Karpas-422 (cell line): ENCODE results near the gene FAM83G. TPM values are rescaled to one million over a fixed set of nuclear protein-coding genes. Genes with fewer than 3 reads are reported as not detected.

Experiments used
- DNase-seq: peaks from one replicate; pipeline ENCODE4 v3.0.0-alpha.2; 2015
- H2AFZ ChIP-seq: fragments of 200-600 bp; sonication (generic); 2 replicates; pipeline ENCODE4 v1.6.1; 2014; ENCODE audit warnings: antibody characterized with exemption, low read length, mixed read lengths
- H3K27ac ChIP-seq: fragments of 200-600 bp; sonication (generic); 2 replicates; pipeline ENCODE4 v1.5.1; 2014; ENCODE audit warnings: mild to moderate bottlenecking, low read length, moderate library complexity
- H3K27me3 ChIP-seq: fragments of 200-600 bp; sonication (generic); 2 replicates; pipeline ENCODE4 v1.6.1; 2014; ENCODE audit warnings: low read length, mixed read lengths
- H3K36me3 ChIP-seq: fragments of 200-600 bp; sonication (generic); 2 replicates; pipeline ENCODE4 v1.6.1; 2014; ENCODE audit warnings: low read length, mixed read lengths; ENCODE audit not compliant: insufficient read depth
- H3K4me1 ChIP-seq: fragments of 200-600 bp; sonication (generic); 2 replicates; pipeline ENCODE4 v1.6.1; 2014; ENCODE audit warnings: mild to moderate bottlenecking, low read length, mixed read lengths
- H3K4me2 ChIP-seq: fragments of 200-600 bp; sonication (generic); 2 replicates; pipeline ENCODE4 v1.6.1; 2014; ENCODE audit warnings: low read length, low read depth, mild to moderate bottlenecking; ENCODE audit not compliant: poor library complexity, severe bottlenecking
- H3K4me3 ChIP-seq: fragments of 200-600 bp; sonication (generic); 2 replicates; pipeline ENCODE4 v1.5.1; 2014; ENCODE audit warnings: mild to moderate bottlenecking, antibody characterized with exemption, low read length, mixed read lengths
- H3K79me2 ChIP-seq: fragments of 200-600 bp; sonication (generic); 2 replicates; pipeline ENCODE4 v1.6.1; 2014; ENCODE audit warnings: mild to moderate bottlenecking, low read length, mixed read lengths
- H3K9ac ChIP-seq: fragments of 200-600 bp; sonication (generic); 2 replicates; pipeline ENCODE4 v1.6.0; 2014; ENCODE audit warnings: low read length
- H3K9me2 ChIP-seq: fragments of 200-600 bp; sonication (generic), shearing (Covaris generic); replicated peaks from 2 replicates; pipeline ENCODE4 v1.6.0; 2014; ENCODE audit warnings: mild to moderate bottlenecking, low read length, moderate library complexity; ENCODE audit not compliant: insufficient read depth
- H3K9me3 ChIP-seq: fragments of 300-700, 200-600 bp; sonication (generic); 2 replicates; pipeline ENCODE4 v1.6.1; 2014; ENCODE audit warnings: low read length, mixed read lengths
- H4K20me1 ChIP-seq: fragments of 200-600 bp; sonication (generic); 2 replicates; pipeline ENCODE4 v1.6.1; 2014; ENCODE audit warnings: mild to moderate bottlenecking, antibody characterized with exemption, low read length, low read depth; ENCODE audit not compliant: insufficient read depth
- total RNA-seq: library from RNA; depleted of rRNA; stranded (reverse); fragments of >200 nt; shearing (Covaris generic); gene quantifications from 2 replicates; pipeline ENCODE4 v1.2.3, GENCODE V29; 2014; ENCODE audit warnings: low replicate concordance

FAM83G gene
- total RNA-seq, 1 experiment from 2014 or later: 9.2 TPM

DNA sequence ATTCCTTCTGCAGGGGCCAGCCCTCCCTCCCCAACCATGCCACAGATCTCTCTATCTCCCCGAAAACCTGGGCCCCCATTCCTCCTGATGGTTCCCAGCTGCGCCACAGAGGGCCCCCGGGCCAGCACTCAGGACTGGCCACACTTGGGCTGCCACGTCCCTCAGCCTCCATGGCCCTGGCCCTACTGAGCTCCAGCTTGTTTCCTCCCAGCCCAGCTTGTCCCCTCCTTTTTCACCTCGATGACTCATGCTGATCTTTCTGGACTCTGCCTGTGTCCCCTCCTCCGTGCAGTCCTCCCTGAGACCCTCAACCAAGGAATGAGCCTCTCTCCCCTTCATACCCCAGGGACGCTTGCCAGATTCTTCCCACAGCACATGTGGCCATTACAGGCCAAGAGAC, 10.9 kb upstream of the FAM83G start:
- Histone ChIP-seq H3K4me2 (no peak overlapping the region), H3K4me3 (no peak overlapping the region), H3K9me2 (no peaks in the 10 kb centered on the region), H3K27ac (no peak overlapping the region), H2AFZ (no peak overlapping the region), H3K9me3 (no peaks in the 10 kb centered on the region), H4K20me1 (no peaks in the 10 kb centered on the region), H3K9ac (no peak overlapping the region), H3K4me1 (no peaks in the 10 kb centered on the region; the same call in 1 of the 2 replicates), H3K36me3 (no peaks in the 10 kb centered on the region), H3K27me3 (no peaks in the 10 kb centered on the region), H3K79me2 (no peaks in the 10 kb centered on the region)
- no peak for DNase-seq

DNA sequence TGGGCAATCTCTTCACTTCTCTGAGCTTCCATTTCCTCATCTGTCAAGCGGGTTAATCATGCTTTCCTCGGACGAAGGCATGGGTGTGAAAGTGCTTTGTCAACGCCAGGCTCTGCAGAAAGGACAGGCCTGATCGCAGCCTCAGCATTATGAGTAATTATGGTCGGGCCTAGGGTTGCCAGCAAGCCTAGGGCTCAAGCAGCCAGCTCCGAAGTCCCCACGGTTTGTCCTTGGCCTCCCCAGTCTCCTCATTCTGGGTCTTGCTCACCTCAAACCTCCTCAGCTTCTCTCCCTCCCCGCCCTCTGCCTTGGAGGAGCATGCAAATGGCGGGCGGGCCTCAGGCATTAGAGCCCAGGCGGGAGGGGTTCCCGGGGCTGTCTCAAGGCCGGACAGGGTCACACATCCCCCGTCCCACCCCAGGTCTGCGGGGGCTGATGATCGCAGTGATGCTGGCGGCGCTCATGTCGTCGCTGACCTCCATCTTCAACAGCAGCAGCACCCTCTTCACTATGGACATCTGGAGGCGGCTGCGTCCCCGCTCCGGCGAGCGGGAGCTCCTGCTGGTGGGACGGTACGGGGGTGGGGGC, 10.2 kb upstream of the FAM83G start:
- no peaks in the 10 kb centered on the region for H3K79me2 ChIP-seq
- H4K20me1 ChIP-seq: no peaks in the 10 kb centered on the region
- peak; percentile 50 for DNase-seq
- no peak overlapping the region for H3K9ac ChIP-seq
- H2AFZ ChIP-seq: no peak overlapping the region
- no peaks in the 10 kb centered on the region for H3K9me3 ChIP-seq
- no peaks in the 10 kb centered on the region; the same call in 1 of the 2 replicates for H3K4me1 ChIP-seq
- H3K27ac ChIP-seq: no peak overlapping the region
- no peaks in the 10 kb centered on the region for H3K36me3 ChIP-seq
- no peak overlapping the region for H3K4me3 ChIP-seq
- H3K4me2 ChIP-seq: no peak overlapping the region
- H3K27me3 ChIP-seq: no peaks in the 10 kb centered on the region
- H3K9me2 ChIP-seq: no peaks in the 10 kb centered on the region

DNA sequence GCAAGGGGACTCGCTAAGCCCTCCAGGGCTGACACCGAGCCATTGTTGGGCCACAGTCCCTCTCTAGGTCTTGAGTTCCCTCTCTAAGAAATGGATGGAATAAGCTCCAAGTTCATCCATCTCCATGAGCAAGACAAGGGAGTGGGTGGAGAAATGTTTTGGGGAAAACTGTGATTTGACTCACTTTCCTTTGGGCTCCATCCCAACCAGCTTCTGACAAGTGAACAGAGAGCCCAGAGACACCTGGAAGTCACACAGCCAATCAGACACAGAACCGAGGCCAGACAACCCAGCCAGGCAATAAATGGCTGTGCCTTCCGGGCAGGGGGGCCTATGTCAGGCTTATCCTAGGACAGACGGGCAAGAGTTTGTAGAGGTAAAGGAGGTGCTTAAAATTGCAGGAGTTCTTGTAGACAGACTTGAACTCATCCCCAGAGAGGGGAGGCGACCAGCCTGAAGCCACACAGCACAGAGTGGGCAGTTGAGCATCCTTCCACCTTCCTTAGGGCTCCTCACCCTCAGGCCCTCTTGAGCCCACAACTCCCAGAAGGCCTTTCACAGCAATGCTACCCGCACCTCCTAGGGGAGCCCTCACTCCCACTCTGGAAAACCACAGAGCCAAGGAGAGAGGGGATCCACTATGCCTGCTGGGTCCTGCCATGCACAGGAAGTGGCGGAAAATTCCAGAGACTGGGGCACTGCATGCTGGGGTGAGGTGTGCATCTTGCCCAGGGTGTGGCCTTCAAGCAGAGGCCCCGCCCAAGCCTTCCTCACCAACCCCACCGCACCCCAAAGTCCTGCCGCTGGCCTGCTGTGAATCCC, 9.5 kb upstream of the FAM83G start:
- H3K4me2 ChIP-seq: no peak overlapping the region
- H3K9ac ChIP-seq: no peak overlapping the region
- H3K36me3 ChIP-seq: no peaks in the 10 kb centered on the region
- H3K27ac ChIP-seq: no peak overlapping the region
- no peaks in the 10 kb centered on the region for H3K9me3 ChIP-seq
- H2AFZ ChIP-seq: no peak overlapping the region
- no peaks in the 10 kb centered on the region for H3K4me1 ChIP-seq
- DNase-seq: no peak
- H3K27me3 ChIP-seq: no peaks in the 10 kb centered on the region
- H3K4me3 ChIP-seq: no peak overlapping the region
- H3K9me2 ChIP-seq: no peaks in the 10 kb centered on the region
- H4K20me1 ChIP-seq: no peaks in the 10 kb centered on the region
- no peaks in the 10 kb centered on the region for H3K79me2 ChIP-seq

DNA sequence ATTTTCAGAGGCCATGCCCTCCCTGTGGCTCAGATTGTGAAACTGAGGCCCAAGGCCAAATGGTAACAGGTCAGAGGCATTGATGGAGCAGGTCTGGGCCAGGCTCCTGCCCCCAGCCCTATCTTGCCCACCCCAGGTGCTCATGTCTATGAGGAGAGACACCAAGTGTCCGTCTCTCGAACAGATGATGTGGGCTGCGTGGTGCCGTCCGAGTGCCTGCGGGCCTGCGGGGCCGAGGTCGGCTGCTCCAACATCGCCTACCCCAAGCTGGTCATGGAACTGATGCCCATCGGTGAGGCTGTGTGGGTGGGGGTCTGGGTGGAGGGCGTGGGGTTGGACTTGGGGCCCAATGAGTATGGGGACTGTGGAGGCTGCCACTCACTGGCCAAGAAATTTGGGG, 8.7 kb upstream of the FAM83G start:
- H3K9ac ChIP-seq: no peak overlapping the region
- no peaks in the 10 kb centered on the region for H3K27me3 ChIP-seq
- no peak overlapping the region for H2AFZ ChIP-seq
- no peaks in the 10 kb centered on the region for H3K9me3 ChIP-seq
- no peak overlapping the region for H3K27ac ChIP-seq
- H4K20me1 ChIP-seq: no peaks in the 10 kb centered on the region
- DNase-seq: no peak
- no peaks in the 10 kb centered on the region for H3K9me2 ChIP-seq
- H3K36me3 ChIP-seq: no peaks in the 10 kb centered on the region
- no peak overlapping the region for H3K4me2 ChIP-seq
- H3K4me3 ChIP-seq: no peak overlapping the region
- no peaks in the 10 kb centered on the region for H3K79me2 ChIP-seq
- no peaks in the 10 kb centered on the region for H3K4me1 ChIP-seq

DNA sequence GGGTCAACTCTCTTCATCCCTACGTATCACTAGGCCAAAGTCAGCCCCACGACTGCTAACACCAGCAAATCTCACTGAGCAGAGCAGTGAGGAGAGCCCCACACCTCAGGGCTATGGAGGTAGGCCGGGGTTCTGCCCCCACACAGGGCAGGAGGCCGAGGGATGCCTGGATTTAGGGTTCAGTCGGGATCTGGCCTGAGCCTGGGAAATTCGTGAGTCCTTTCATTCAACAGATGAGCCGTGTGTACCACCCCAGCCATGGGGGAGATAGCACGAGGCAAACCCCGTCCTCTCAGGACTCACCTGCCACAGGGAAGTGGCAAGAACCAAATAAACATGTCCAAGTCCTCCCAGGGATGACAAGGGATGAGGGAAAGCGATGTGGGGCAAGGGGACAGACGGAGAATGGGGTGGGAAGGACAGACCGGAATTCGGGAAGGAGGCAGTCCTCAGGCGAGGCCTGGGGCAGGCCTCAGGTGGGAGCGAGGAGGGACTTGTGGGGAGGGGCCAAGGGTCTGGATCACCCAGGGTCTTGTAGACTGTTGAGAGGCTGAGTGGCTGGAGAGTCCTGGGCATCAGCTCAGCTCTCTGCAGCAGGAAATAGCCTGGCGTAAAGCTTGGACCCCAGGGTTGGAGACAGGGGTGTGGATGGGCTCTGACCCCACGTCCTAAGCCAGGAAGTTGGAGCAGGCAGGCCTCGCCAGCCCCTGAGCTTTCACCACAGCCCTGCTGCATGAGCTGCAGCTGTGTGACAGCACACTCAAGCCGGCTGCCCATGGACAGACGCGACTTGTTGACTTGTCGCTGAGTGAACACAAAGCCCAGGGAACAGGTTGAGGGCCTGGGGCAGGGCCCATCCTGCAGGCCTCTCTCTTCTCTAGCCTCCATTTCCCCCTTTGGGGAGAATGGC, 7.9 kb upstream of the FAM83G start:
- Histone ChIP-seq H3K79me2 (no peaks in the 10 kb centered on the region), H2AFZ (peak overlapping the region; percentile 23; the same call in 1 of the 2 replicates), H3K4me3 (no peak overlapping the region), H3K4me2 (no peak overlapping the region), H3K27me3 (no peaks in the 10 kb centered on the region), H3K36me3 (no peaks in the 10 kb centered on the region), H3K27ac (no peak overlapping the region), H3K9me3 (no peaks in the 10 kb centered on the region), H3K9ac (no peak overlapping the region), H3K4me1 (no peaks in the 10 kb centered on the region), H3K9me2 (no peaks in the 10 kb centered on the region), H4K20me1 (no peaks in the 10 kb centered on the region)
- DNase-seq: no peak

DNA sequence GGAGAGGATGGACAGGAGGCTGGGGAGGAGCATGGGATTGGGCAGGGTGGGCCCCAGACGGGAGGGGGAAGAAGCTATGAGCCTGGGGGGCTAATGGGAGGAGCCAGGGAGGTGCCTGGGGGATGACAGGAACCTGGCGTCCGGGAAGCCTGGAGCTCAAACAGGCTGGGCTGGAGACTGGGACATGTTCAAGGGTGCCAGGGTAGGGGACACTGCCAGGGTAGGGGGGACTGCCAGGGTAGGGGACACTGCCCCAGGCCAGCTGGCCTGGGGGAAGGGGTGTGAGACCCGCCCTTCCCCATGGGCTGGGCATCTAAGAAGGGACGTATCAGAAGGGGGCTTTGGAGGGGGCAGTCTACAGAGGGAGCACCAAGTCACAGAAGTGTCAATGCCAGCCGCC, 7.0 kb upstream of the FAM83G start:
- DNase-seq: no peak
- H3K36me3 ChIP-seq: no peaks in the 10 kb centered on the region
- no peaks in the 10 kb centered on the region for H3K4me1 ChIP-seq
- no peaks in the 10 kb centered on the region for H3K9me3 ChIP-seq
- no peak overlapping the region for H3K27ac ChIP-seq
- no peak overlapping the region for H3K9ac ChIP-seq
- H2AFZ ChIP-seq: no peak overlapping the region
- no peaks in the 10 kb centered on the region for H3K9me2 ChIP-seq
- H3K4me3 ChIP-seq: no peak overlapping the region
- H3K79me2 ChIP-seq: no peaks in the 10 kb centered on the region
- no peak overlapping the region for H3K4me2 ChIP-seq
- H3K27me3 ChIP-seq: no peaks in the 10 kb centered on the region
- no peaks in the 10 kb centered on the region for H4K20me1 ChIP-seq

DNA sequence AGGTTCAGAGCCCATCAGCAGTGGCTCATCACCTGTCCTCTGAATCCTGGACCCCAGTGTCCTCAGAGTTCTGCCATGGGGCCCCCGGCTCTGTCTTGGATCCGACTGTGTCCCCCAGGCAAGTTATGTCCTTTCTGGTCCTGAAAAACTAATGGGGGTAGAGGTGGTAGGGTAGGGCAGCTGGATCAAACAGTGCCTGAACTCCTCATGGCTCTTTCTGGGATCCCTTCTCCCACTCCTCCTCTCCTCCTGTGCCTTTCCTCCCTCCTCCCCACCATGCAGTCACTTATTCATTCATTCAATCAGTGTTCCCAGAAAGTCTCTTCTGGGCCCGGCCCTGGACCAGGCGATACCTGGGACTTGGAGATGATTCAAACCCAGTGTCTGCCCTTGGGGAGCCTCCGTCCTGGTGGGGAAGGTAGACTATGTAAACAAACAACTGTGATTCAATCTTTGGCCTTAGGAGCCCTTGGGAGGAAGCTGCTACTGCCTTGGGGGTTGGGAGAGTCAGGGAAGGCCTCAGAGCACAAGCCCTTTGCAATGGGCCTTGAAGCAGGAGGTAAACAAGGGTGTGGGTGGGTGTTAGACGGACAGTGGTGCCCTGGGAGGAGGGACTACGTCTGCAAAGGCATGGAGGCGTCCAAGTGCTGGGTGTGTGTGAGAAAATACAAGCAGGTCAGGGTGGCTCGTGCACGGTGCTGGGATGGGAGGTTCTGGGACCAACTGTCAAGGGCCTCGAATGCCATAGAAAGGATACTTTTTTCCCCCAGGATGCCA, 6.4 kb upstream of the FAM83G start:
- no peak overlapping the region for H3K4me2 ChIP-seq
- H3K36me3 ChIP-seq: no peaks in the 10 kb centered on the region
- no peak overlapping the region for H3K27ac ChIP-seq
- no peaks in the 10 kb centered on the region for H3K9me3 ChIP-seq
- no peaks in the 10 kb centered on the region for H3K9me2 ChIP-seq
- H3K4me1 ChIP-seq: peaks cover 2% of the 10 kb centered on the region
- no peaks in the 10 kb centered on the region for H3K27me3 ChIP-seq
- no peaks in the 10 kb centered on the region for H3K79me2 ChIP-seq
- H3K9ac ChIP-seq: no peak overlapping the region
- DNase-seq: no peak
- no peak overlapping the region for H3K4me3 ChIP-seq
- H4K20me1 ChIP-seq: no peaks in the 10 kb centered on the region
- H2AFZ ChIP-seq: no peak overlapping the region
